CD4-positive, alpha-beta T cell treated with Interleukin-1 beta for 1 hour (primary cell): Measurements from ENCODE around the gene TCEAL3.
"Not testable (repeated sequence)": the region's sequence is repeated elsewhere in the genome, so short reads cannot be mapped to it uniquely, and the experiment has no call there.

Source experiments
- DNase-seq, 2 donors: peaks; one replicate each; pipeline ENCODE4 v3.0.0-alpha.2; 2020 to 2022

Gene TCEAL3, protein sequence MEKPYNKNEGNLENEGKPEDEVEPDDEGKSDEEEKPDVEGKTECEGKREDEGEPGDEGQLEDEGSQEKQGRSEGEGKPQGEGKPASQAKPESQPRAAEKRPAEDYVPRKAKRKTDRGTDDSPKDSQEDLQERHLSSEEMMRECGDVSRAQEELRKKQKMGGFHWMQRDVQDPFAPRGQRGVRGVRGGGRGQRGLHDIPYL

DNA sequence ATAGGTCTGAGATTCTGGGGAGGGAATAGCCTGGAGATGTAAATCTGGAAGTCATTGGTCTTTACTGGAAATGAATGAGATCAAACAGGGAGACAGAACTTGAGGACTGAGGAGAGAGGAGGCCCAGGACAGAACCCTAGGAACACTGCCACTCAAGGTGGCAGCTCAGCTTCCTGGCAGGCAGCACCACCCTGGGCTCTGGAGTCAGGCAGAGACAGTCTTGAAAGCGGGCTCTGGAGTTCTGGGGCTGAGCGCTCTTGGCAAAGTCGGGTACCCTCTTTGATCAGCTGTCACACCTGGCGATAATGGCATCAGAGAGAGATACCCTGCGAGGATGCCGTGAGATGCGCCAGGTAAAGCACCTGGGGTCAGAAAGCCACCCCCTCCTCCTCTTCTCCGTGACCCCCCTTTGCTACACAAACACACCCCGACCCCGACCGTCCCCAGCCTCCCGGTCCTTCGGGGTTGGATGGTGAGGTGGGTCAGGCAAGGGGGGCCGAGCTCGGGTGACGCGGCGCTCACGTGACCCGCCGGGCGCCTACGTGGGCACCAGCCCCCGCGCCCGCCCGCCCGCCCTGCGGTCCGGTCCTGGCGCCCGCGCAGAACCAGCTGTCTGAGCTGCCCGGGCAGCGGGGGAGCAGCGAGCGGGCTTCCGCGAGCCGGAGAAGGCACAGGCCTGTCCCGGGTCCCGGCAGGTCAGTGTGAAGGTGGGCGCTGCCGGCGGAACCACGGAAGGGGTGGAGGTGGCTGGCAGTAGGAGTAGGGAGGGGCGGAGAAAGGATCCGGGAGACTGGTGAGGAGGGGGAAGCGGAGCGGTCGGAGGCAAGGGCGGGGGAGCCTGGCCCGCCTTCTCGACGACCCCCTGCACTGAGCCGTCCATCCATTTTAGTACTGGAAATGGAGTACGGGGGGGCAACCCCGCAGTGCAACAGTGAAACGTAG lies at the start of gene TCEAL3:
TCEAL3 (plus strand) TSS at position 600 of the 942 bp plus-strand sequence. CDS start 1,102 bp downstream, outside the sequence.
- peak; percentile 53 to 61 for DNase-seq

- no peak for DNase-seq
Observed at GRCh38 chrX:103560256-103560655, 47.5 kb upstream of the TCEAL3 start.

DNA sequence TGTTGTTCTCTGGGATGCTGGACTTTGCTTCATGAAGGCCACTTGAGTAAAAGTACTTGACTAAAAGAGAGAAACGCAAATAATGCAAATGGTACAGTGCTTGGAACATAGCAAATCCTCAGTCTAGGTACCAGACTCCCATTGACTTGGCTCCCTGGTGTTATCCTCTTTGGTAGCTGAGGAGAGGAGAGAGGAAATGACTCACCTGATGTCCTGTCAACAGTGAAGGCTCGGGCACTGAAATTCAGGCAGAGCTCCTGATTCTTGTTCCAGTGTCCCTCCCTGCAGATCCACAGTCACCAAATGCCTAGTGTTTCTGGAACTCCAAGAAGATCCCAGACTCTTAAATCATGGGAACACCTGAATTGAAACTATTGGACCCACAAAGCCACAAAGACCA lies 45.0 kb upstream of the TCEAL3 start:
- no peak for DNase-seq

DNA sequence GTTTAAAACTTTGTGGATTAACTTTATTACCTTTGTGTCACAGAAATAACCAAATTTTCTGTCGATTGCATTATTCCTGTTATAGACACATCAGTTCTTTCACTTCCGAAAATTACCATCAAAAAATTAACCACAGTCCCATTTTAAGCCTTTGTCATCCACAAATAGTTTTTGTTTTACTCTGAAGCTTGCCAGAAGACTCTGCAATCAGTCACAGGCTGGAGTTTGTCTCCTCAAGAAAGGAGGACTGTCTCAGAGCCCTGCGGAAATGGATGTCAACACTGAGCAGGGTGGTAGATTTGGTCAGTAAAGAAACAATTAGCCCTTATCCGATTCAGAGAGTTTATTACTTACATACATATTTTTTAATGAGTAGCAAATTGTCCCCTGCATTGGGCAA lies 42.6 kb upstream of the TCEAL3 start:
- DNase-seq: no peak

- no peak for DNase-seq
Observed at GRCh38 chrX:103565752-103566151, 42.0 kb upstream of the TCEAL3 start.

GRCh38 chrX:103571121-103571520 lies 36.6 kb upstream of the TCEAL3 start:
- DNase-seq: no peak

DNA sequence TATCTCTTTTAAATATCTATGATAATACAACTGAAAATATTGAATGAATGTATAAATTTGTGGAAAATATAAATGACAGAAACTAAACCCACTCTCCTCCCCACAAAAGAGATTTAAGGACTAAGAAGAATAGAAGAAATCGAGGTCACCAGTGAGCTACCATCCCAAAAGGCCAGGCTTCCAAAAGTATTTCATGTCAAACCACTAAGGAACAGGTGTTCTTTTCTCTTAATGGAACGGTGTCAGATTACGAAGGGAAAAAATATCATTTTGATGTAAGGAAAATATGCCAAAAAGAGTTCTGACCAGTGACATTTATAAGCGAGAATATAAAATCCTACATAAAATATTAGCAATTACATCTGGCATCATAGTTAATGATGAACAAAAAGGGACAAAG lies 36.0 kb upstream of the TCEAL3 start:
- DNase-seq: no peak

GRCh38 chrX:103573202-103573601 lies 34.6 kb upstream of the TCEAL3 start:
- no peak for DNase-seq

DNA sequence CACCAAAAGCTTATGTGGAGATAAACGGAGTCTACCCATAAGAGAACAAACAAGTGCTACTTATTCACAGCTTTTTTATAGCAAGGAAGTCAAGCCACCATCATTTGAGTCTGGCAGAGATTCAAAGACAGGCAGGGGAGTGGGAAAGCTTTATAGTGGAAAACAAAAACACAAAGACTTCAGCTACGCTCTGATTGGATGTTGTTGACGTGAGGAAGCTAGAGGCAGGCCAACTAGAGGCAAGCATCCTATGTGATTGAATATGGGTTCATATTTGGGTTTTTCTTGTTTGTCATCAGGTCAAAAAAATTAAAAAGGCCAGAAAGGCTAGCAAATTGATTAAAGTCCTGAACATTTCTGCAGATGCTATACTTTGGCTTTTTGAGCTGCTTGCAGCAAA lies 23.2 kb upstream of the TCEAL3 start:
- no peak for DNase-seq

DNA sequence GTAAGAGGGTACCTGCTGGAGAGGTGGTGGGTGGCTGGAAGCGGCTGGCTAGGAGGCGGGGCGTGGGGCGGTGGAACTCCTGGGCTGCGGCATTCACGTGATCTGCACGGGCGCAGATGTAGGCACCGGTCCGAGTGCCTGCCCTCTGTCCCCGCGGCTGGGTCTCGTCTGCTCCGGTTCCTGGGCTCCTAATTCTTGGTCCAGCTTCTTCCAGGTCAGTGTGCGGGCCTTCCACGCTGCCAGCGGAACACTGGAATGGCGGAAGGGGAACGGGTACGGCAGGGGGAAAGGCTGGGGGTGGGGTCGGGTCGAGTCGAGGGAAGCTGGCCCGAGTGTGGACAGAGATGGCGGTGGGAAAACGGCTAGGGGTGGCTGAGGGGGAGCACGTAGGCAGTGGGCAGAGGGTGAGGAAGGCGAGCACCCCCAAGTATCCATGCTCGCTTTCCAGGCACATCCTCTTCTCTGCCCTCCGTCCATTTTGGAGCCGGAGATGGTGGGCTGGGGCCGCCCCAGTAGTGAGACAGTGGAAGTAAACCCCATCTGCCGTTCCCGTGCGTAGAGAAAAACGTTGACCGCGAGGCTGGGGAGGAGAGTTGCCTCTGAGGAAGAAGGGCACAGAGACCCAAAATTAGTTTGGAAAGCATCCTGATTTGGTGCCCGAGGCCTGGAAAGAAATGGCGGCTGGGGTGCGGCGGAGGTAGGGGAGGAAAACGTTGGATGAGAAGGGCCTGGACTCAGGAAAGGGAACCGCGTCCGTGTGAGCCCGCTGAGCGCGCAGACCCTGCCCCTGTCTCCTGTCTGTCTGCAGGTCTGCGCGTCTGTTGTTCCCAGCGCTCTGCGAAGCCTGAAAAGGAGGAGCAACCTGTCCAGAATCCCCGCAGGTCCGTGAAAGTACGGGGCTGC lies 22.1 kb upstream of the TCEAL3 start, which contains the start of gene TCEAL4:
TCEAL4 (plus strand) TSS at position 105 of the 903 bp plus-strand sequence. CDS start 1,161 bp downstream, outside the sequence.
- DNase-seq: peak; percentile 22 to 25

DNA sequence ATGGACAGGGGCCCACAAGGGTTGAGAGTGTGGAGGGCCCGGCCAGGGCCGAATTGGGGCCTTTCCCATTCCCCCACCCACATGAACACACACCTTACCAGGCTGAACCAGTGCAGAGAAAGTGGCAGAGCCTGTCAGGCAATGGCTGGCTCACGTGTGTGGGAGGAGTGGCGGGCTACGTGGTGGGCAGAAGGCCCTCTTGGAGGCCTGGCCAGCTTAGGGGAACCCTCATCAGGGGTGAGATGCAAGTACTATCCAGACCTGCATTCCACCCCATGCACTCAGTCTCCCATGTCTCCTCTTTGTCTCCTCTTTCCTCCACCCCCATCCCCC lies 21.5 kb upstream of the TCEAL3 start:
- no peak for DNase-seq

GRCh38 chrX:103586659-103587058 lies 21.1 kb upstream of the TCEAL3 start:
- DNase-seq: no peak

DNA sequence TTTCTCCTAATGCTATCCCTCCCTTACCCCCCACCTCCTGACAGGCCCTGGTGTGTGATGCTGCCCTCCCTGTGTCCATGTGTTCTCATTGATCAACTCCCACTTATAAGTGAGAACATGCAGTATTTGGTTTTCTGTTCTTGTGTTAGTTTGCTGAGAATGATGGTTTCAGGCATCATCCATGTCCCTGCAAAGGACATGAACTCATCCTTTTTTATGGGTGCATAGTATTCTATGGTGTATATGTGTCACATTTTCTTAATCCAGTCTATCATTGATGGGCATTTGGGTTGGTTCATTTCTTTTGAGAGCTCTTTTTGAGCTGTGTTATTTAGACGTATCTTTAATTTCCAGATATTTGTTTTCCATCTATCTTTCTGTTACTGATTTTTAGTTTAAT lies 15.5 kb upstream of the TCEAL3 start:
- DNase-seq: not testable (repeated sequence)

DNA sequence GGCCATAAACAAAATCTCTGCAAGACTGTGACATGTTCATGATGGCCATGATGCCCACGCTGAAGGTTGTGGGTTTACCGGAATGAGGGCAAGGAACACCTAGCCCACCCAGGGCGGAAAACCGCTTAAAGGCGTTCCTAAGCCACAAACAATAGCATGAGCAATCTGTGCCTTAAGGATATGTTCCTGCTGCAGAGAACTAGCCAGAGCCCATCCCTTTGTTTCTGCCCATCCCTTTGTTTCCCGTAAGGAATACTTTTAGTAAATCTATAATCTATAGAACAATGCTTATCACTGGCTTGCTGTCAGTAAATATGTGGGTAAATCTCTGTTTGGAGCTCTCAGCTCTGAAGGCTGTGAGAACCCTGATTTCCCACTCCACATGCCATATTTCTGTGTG lies 12.6 kb upstream of the TCEAL3 start:
- not testable (repeated sequence) for DNase-seq

DNA sequence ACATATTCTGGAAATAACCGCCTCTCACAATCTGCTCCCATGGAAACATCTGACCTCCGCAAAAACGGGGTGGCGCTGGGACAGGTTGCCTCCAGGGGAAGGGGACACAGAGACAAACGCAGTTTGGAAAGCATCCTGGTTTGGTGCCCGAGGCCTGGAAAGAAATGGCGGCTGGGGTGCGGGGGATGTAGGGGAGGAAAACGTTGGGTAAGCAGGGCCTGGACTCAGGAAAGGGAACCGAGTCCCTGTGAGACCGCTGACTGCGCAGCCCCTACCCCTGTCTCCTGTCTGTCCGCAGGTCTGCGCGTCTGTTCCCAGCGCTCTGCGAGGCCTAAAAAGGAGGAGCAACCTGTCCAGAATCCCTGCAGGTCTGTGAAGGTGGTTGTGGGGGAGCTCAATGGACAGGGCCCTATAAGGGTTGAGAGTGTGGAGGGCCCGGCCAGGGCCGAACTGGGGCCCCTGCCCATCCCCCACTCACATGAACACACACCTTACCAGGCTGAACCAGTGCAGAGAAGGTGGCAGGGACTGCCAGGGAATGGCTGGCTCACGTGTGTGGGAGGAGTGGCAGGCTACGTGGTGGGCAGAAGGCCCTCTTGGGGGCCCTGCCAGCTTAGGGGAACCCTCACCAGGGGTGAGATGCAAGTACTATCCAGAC lies 672 bp downstream of the TCEAL3 start:
- no peak for DNase-seq

- no peak for DNase-seq
Observed at GRCh38 chrX:103610282-103610681, 2.5 kb downstream of the TCEAL3 start.

DNA sequence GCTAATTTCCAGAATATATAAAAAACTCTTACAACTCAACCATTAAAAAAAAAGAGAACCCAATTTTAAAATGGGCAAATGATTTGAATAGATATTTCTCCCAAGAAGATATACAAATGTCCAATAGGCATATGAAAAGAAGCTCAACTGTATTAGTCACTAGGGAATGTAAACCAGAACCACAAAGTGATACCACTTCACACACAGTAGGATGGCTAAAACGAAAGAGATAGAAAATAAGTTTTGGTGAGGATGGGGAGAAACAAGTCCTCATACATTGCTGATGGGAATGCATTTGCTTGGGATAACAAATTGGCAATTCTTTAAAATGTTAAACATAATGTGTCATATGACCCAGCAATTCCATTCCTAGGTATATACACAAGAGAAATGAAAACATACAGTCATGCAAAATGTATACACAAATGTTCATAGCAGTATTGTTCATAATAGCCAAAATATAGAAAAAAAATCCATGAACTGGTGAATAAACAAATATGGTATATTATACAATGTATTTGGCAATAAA lies 5.7 kb downstream of the TCEAL3 start:
- no peak for DNase-seq

- no peak for DNase-seq
Observed at GRCh38 chrX:103614999-103615398, 7.2 kb downstream of the TCEAL3 start.

DNA sequence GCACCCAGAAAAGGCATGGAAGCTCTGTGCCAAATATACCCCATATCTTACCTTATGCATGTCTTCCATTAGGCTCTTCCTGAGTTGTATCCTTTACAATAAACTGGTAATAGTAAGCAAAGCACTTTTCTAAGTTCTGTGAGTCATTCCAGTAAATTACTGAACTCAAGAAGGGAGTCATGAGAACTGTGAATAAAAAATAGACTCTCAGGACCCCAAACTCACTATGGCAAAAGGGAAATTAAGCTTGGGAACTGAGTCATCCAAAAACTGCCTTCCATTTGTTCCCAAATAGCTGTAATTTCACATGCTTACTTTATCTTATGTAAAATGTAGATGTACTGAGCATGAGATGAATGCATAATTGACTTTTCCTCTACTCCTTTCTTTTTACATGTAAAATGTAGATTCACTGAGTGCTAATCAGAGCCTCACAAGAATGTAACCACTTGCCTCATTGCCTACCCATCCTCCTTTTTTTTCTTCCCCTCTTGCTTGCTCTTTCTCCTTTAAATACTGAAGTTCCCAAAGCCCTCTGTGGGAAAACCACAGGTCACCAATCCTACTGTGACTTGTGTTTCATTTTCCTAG lies 8.1 kb downstream of the TCEAL3 start:
- DNase-seq: no peak

DNA sequence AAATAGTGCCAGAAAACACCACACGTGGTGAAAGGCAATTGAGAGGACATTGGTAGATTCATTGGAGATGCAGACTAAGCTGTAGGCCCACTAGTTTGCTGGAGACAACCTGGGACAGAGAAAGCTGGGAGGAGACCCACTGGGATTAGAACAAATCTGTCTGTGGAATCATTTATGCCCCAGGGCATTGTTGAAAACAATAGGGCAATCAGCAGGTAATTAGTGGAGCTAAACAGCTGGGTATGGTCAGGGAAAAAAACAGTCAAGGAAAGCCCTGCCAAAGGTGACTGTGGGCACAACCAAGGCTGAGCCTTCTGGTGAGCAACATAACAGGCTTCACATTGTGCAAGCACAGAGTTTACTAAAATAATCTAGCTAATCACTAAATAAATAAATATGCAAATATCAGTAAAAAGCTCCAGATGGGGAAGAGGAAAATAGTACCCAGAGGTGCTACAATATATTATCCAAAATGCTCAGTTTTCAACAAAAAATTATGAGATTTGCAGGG lies 9.0 kb downstream of the TCEAL3 start:
- no peak for DNase-seq

GRCh38 chrX:103624111-103624510 lies 16.3 kb downstream of the TCEAL3 start:
- no peak for DNase-seq

- no peak for DNase-seq
Observed at GRCh38 chrX:103626855-103627254, 19.1 kb downstream of the TCEAL3 start.
